ENCODE results near the gene NPY4R.
"Not testable (repeated sequence)": the region's sequence is repeated elsewhere in the genome, so short reads cannot be mapped to it uniquely, and the experiment has no call there.

GRCh38 chr10:46447439-46447838 is 18.3 kb downstream of the NPY4R start:
- TF ChIP-seq CTCF (IDR thresholded peaks at IDR 0.05; ENCODE audit: insufficient read depth, low read length, poor library complexity, severe bottlenecking); EZH2phosphoT487 (conservative IDR thresholded peaks at IDR 0.05; ENCODE audit: low read length): not testable (repeated sequence)
